Glomerular endothelial cell (primary cell): ENCODE measurements around the gene GIN1. TPM values are rescaled to one million over a fixed set of nuclear protein-coding genes. Genes with fewer than 3 reads are reported as not detected.
"Not testable (repeated sequence)": the region's sequence is repeated elsewhere in the genome, so short reads cannot be mapped to it uniquely, and the experiment has no call there.

ENCODE experiments used
- DNase-seq: peaks from one replicate; pipeline ENCODE4 v3.0.0-alpha.2; 2011; ENCODE audit warnings: low read depth, low spot score; ENCODE audit errors: extremely low read depth
- total RNA-seq: library from RNA; depleted of rRNA; stranded (reverse); fragments of >200 nt; gene quantifications from 2 replicates; pipeline ENCODE4 v1.2.3, GENCODE V29; 2015

GIN1 gene
- total RNA-seq: 2.6 and 2.7 TPM in 2 replicates

GRCh38 chr5:103119765-103120606, at the start of gene GIN1, which contains the start of gene PPIP5K2:
TSS of gene GIN1 (minus strand) at chr5:103120138. CDS start at chr5:103108707, 11,431 bp downstream.
TSS of gene PPIP5K2 (plus strand) at chr5:103120301. CDS start at chr5:103129590, 9,289 bp downstream.
- peak; percentile 99 for DNase-seq

- no peak for DNase-seq
Measured at GRCh38 chr5:103166706-103167105, 46.8 kb upstream of the GIN1 start.

GRCh38 chr5:103151156-103151555, 31.2 kb upstream of the GIN1 start:
- no peak for DNase-seq

- DNase-seq: no peak
Measured at GRCh38 chr5:103148213-103148612, 28.3 kb upstream of the GIN1 start.

- DNase-seq: no peak
Measured at GRCh38 chr5:103145196-103145595, 25.3 kb upstream of the GIN1 start.

GRCh38 chr5:103142132-103142531, 22.2 kb upstream of the GIN1 start:
- DNase-seq: not testable (repeated sequence)

GRCh38 chr5:103139264-103139865, 19.4 kb upstream of the GIN1 start:
- DNase-seq: peak; percentile 57

GRCh38 chr5:103138202-103138690, 18.3 kb upstream of the GIN1 start:
- no peak for DNase-seq

GRCh38 chr5:103135461-103135860, 15.5 kb upstream of the GIN1 start:
- no peak for DNase-seq

- no peak for DNase-seq
Measured at GRCh38 chr5:103133231-103133630, 13.3 kb upstream of the GIN1 start.

GRCh38 chr5:103132684-103133083, 12.7 kb upstream of the GIN1 start:
- no peak for DNase-seq

- DNase-seq: no peak
Measured at GRCh38 chr5:103128202-103128601, 8.3 kb upstream of the GIN1 start.

- DNase-seq: no peak
Measured at GRCh38 chr5:103127292-103127817, 7.4 kb upstream of the GIN1 start.

- DNase-seq: no peak
Measured at GRCh38 chr5:103126557-103126956, 6.6 kb upstream of the GIN1 start.

GRCh38 chr5:103122242-103122641, 2.3 kb upstream of the GIN1 start:
- DNase-seq: no peak

- no peak for DNase-seq
Measured at GRCh38 chr5:103120607-103121200, 766 bp upstream of the GIN1 start.

- no peak for DNase-seq
Measured at GRCh38 chr5:103119070-103119764, 721 bp downstream of the GIN1 start.

GRCh38 chr5:103117471-103117991, 2.4 kb downstream of the GIN1 start:
- no peak for DNase-seq

- no peak for DNase-seq
Measured at GRCh38 chr5:103114440-103114839, 5.5 kb downstream of the GIN1 start.

GRCh38 chr5:103112910-103113309, 7.0 kb downstream of the GIN1 start:
- DNase-seq: no peak
